Astrocyte of the cerebellum (primary cell): Measurements from ENCODE around the gene DYNC1H1.

Experiments used
- DNase-seq: peaks from one replicate; pipeline ENCODE4 v3.0.0-alpha.2; 2011; ENCODE audit warnings: low read depth
- H3K4me3 ChIP-seq: 2 replicates; pipeline ENCODE4 v1.5.1; 2011; ENCODE audit warnings: mild to moderate bottlenecking, low read depth, low read length, moderate library complexity
- in situ Hi-C: cut with HindIII; loops from 2 replicates; pipeline ENCODE4 v1.10.0; 2017; ENCODE audit warnings: low sequenced_read_pairs
- TF ChIP-seq, protein P1 (sequence below): IDR thresholded peaks from 2 replicates; pipeline ENCODE4 v1.5.1; 2012; ENCODE audit warnings: low read length, low read depth, moderate library complexity, mild to moderate bottlenecking; ENCODE audit errors: missing control alignments

DYNC1H1 gene

DNA sequence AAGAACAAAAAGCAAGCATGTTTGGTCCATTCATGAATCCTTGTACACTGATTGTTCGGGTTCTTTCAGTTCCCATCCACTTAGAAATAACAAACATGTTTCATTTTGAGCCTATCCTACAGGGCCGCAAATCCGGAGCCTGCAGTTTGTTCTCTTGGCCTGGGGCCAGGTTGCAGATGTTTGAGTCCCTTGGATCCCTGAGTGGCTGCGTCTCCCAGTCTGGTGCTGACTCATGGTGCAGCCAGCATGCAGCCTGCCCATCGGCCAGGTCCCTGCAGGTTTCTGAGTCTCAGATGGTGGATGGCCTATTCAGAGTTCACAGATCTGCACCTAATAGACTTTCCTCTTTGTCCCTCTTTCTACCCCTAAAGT lies 1.9 kb upstream of the DYNC1H1 start:
- peak; percentile 72 for DNase-seq
- TF ChIP-seq, protein P1, sequence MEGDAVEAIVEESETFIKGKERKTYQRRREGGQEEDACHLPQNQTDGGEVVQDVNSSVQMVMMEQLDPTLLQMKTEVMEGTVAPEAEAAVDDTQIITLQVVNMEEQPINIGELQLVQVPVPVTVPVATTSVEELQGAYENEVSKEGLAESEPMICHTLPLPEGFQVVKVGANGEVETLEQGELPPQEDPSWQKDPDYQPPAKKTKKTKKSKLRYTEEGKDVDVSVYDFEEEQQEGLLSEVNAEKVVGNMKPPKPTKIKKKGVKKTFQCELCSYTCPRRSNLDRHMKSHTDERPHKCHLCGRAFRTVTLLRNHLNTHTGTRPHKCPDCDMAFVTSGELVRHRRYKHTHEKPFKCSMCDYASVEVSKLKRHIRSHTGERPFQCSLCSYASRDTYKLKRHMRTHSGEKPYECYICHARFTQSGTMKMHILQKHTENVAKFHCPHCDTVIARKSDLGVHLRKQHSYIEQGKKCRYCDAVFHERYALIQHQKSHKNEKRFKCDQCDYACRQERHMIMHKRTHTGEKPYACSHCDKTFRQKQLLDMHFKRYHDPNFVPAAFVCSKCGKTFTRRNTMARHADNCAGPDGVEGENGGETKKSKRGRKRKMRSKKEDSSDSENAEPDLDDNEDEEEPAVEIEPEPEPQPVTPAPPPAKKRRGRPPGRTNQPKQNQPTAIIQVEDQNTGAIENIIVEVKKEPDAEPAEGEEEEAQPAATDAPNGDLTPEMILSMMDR = no peak

GRCh38 chr14:101963052-101963451 lies 1.3 kb upstream of the DYNC1H1 start:
- in situ Hi-C loops = no loop called here
- H3K4me3 ChIP-seq = no peak overlapping the region
- no peak for DNase-seq
- TF ChIP-seq, protein P1 = no peak

More for the DNA sequence above, 1.9 kb upstream of the DYNC1H1 start:
- in situ Hi-C loops = no loop called here
- no peak overlapping the region for H3K4me3 ChIP-seq

DNA sequence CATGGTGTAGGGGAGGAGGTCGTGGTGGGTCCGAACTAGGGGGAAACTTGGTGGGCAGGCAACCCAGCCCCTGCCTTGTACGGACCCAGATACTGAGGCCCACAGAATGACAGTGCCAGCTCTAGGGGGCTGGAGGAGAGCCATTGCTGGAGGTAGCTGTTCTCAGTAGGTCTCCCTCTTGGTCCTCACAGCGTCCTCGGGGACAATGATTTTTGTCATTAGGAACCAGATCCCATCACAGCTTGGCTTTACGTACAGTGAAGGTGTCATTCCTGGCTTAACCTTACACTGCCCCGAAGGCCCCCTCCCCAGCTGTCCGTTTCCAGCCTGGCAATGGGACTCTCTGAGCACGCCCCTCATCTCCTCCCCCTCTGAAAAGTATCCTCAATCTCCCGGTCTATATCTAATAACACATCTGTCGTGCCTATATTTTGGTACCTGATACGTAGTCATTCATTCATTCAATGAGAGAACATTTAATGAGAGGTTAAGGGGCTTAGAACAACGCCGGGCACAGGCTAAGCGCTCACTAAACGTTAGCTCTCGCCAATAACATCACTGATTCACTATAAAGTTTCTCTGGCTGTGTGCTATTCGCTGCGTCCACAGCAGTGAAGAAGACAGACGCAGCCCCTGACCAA lies 597 bp upstream of the DYNC1H1 start:
- H3K4me3 ChIP-seq = no peak overlapping the region
- no peak for DNase-seq
- in situ Hi-C loops = no loop called here
- TF ChIP-seq, protein P1 = no peak

DNA sequence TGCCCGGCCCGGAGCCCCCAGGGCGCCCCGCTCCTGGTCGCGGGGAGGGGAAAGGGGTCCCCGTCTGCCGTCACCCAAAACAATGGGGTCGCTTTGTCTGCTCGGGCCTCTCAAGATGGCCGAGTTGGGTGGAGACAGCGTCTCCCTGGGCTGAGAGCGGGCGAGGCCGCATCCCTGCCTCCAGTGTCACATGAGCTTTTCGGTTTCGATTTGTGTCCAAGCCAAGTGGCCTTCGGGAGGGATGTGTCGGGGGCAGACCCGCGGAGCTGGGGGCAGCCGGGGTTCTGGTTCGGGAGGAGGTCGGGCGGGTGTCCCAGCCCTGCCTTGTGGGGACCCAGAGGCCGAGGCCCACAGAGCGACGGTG lies 790 bp downstream of the DYNC1H1 start:
- TF ChIP-seq, protein P1 = no peak
- in situ Hi-C loops = no loop called here
- DNase-seq = peak; percentile 23
- H3K4me3 ChIP-seq = peak overlapping the region; percentile 95

GRCh38 chr14:101965770-101966722 lies 1.7 kb downstream of the DYNC1H1 start:
- peak overlapping the region; percentile 95 for H3K4me3 ChIP-seq
- in situ Hi-C loops = no loop called here
- TF ChIP-seq, protein P1 = no peak
- DNase-seq = peak; percentile 27

DNA sequence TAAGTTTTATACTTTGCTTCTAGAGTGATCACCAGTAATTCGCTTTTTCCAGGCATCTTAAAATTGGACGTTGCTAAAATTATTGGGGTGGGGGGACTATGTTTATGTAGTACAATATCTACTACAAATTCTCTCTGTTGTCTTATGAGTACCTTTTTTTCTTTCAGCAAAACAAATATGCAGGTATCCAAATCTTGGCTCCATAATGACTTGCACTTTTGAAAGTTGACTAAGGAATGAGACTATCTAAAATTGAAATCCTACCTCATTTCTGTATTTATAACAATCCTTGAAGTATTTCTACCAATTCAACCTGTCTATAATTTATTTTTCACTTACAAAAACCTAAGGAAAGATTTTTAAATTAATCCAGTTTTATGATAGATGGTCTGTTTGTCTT lies 2.4 kb downstream of the DYNC1H1 start:
- in situ Hi-C loops = no loop called here
- peak overlapping the region; percentile 95 for H3K4me3 ChIP-seq
- no peak for DNase-seq
- TF ChIP-seq, protein P1 = no peak
